Measurements from ENCODE around the gene PJA2. TPM values are rescaled to one million over a fixed set of nuclear protein-coding genes. Genes with fewer than 3 reads are reported as not detected.

PJA2 gene
- total and polyA plus RNA-seq, 2 experiments from 2014 or later = 65.4 to 147 TPM

DNA sequence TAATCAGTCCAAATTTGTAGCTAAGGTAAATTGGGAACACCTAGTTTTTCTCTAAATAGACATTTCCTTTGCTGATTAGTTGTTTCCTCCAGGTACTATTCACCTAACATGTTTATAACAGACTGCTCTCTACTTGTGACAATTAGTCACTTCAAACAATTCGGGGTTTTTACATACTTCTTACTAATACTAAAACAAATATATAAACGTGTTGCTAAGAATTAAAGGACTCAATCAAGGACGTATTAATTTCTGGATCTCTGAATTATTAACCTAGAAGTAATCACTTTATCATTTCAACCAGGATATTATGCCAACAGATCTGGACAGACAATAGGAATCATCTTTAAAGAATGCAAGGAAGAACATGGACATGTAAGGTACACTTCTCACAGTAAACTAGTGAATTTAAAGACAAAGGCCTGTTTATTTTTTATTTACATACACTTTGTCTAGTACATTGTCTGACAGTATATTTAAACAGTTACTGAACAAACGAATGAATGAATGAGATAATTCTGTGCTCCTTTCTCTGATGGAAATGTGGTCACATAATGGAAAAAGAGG, 22.3 kb downstream of the PJA2 start:
- Histone ChIP-seq H2AFZ (no peak overlapping the region), H3K9me2 (replicated peaks; ENCODE audit: insufficient read depth) (no peaks in the 10 kb centered on the region), H3K4me1 (ENCODE audit: insufficient read depth) (no peaks in the 10 kb centered on the region), H3K27me3 (no peaks in the 10 kb centered on the region), H3K27ac (no peak overlapping the region), H3K79me2 (peaks cover 100% of the 10 kb centered on the region), H4K20me1 (ENCODE audit: insufficient read depth, poor library complexity, severe bottlenecking) (peaks cover 96% of the 10 kb centered on the region), H3K4me3 (no peak overlapping the region), H3K36me3 (replicated peaks; ENCODE audit: insufficient read depth, low read depth) (peaks cover 6% of the 10 kb centered on the region), H3K4me2 (no peak overlapping the region), H3K9me3 (ENCODE audit: low read depth) (no peaks in the 10 kb centered on the region)
- 87% methylated on average over 4 of the region's 4 CpGs for WGBS (ENCODE audit: low lambda C conversion rate, missing lambda C conversion rate)
- no peak for DNase-seq (ENCODE audit: low spot score)
- TF ChIP-seq EZH2phosphoT487 (IDR thresholded peaks at IDR 0.05; ENCODE audit: low read depth, severe bottlenecking, unreplicated experiment) = no peak

DNA sequence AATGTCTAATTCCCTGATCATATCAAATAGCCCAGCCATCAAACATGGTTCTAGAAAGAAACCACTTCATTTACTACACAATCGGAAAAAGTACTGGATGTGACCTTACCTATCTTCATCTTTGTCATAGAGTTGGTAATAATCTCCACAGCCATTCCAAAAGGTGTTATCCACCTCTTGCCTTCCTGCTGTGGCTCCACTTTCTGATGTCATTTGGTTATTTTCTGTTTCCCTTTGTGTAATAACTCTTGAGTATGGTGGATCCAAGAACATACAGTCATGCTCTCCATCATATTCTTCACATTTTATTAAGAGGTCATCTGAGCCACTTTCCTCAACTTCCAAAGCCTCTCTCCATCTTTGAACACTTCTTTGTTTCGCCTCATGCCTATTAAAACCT, 31.7 kb downstream of the PJA2 start:
- H3K4me1 ChIP-seq (ENCODE audit: insufficient read depth) = peaks cover 3% of the 10 kb centered on the region
- peaks cover 78% of the 10 kb centered on the region for H3K79me2 ChIP-seq
- H3K9me2 ChIP-seq (replicated peaks; ENCODE audit: insufficient read depth) = no peaks in the 10 kb centered on the region
- WGBS (ENCODE audit: low lambda C conversion rate, missing lambda C conversion rate) = 97% methylated on average over 2 of the region's 2 CpGs
- no peak overlapping the region for H3K27ac ChIP-seq
- H3K4me3 ChIP-seq = no peak overlapping the region
- TF ChIP-seq, protein P1, sequence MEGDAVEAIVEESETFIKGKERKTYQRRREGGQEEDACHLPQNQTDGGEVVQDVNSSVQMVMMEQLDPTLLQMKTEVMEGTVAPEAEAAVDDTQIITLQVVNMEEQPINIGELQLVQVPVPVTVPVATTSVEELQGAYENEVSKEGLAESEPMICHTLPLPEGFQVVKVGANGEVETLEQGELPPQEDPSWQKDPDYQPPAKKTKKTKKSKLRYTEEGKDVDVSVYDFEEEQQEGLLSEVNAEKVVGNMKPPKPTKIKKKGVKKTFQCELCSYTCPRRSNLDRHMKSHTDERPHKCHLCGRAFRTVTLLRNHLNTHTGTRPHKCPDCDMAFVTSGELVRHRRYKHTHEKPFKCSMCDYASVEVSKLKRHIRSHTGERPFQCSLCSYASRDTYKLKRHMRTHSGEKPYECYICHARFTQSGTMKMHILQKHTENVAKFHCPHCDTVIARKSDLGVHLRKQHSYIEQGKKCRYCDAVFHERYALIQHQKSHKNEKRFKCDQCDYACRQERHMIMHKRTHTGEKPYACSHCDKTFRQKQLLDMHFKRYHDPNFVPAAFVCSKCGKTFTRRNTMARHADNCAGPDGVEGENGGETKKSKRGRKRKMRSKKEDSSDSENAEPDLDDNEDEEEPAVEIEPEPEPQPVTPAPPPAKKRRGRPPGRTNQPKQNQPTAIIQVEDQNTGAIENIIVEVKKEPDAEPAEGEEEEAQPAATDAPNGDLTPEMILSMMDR (IDR thresholded peaks at IDR 0.05; ENCODE audit: poor library complexity) = no peak
- TF ChIP-seq EZH2 (IDR thresholded peaks at IDR 0.05; ENCODE audit: borderline replicate concordance) (no peak), EZH2phosphoT487 (IDR thresholded peaks at IDR 0.05; ENCODE audit: low read depth, severe bottlenecking, unreplicated experiment) (no peak)
- DNase-seq (ENCODE audit: low spot score) = no peak
- H3K9me3 ChIP-seq (ENCODE audit: low read depth) = no peaks in the 10 kb centered on the region
- H3K27me3 ChIP-seq = no peaks in the 10 kb centered on the region
- H4K20me1 ChIP-seq (ENCODE audit: insufficient read depth, poor library complexity, severe bottlenecking) = peaks cover 21% of the 10 kb centered on the region
- no peak overlapping the region for H2AFZ ChIP-seq
- H3K36me3 ChIP-seq (replicated peaks; ENCODE audit: insufficient read depth, low read depth) = no peaks in the 10 kb centered on the region
- H3K4me2 ChIP-seq = no peak overlapping the region

DNA sequence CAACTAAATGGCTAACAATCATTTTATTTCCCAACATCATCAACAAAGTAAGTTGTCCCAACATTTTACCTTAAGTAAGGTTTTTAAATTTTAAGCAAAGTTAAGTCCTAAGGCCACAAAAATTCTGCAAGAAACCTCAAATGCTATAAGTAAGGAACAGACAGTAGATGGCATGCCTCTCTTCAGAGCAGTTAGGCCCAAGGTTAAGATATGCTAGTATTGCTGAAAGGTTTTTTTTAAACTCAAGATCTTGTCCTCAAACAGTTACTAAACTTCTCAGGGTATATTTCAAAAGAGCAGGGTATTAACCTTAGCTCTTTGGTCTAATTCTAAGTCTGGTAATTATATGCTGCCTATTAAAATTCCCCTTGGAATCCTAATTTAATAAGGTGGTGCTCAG, 35.1 kb downstream of the PJA2 start:
- H4K20me1 ChIP-seq (ENCODE audit: insufficient read depth, poor library complexity, severe bottlenecking) = peaks cover 16% of the 10 kb centered on the region

DNA sequence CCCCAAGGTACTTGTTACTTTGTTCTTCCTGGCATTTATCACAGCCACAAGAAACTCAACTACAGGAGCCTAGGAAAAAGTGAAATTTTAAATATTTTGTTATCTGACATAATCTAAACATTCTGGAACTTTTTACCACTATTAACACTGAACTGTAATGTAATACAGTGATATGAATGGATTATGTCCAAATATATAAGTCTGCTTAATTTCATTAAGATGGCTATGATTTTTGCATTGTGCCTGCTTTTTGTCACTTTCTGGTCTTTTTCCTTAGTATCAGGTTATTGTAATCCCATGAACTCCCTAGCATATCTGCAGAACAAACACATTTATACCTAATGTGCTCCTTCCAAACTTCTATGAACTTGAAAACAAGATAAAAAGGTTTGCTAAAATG, 35.8 kb downstream of the PJA2 start:
- no peaks in the 10 kb centered on the region for H3K9me2 ChIP-seq (replicated peaks; ENCODE audit: insufficient read depth)
- no peaks in the 10 kb centered on the region for H3K27me3 ChIP-seq
- H3K36me3 ChIP-seq (replicated peaks; ENCODE audit: insufficient read depth, low read depth) = no peaks in the 10 kb centered on the region
- H4K20me1 ChIP-seq (ENCODE audit: insufficient read depth, poor library complexity, severe bottlenecking) = peaks cover 16% of the 10 kb centered on the region
- H3K4me2 ChIP-seq = no peak overlapping the region
- no peak for DNase-seq (ENCODE audit: low spot score)
- TF ChIP-seq, protein P1 (IDR thresholded peaks at IDR 0.05; ENCODE audit: poor library complexity) = no peak
- TF ChIP-seq EZH2 (IDR thresholded peaks at IDR 0.05; ENCODE audit: borderline replicate concordance) (no peak), EZH2phosphoT487 (IDR thresholded peaks at IDR 0.05; ENCODE audit: low read depth, severe bottlenecking, unreplicated experiment) (no peak)
- H3K4me3 ChIP-seq = no peak overlapping the region
- H2AFZ ChIP-seq = no peak overlapping the region
- no peak overlapping the region for H3K27ac ChIP-seq
- peaks cover 81% of the 10 kb centered on the region for H3K79me2 ChIP-seq
- H3K4me1 ChIP-seq (ENCODE audit: insufficient read depth) = peaks cover 3% of the 10 kb centered on the region
- no peaks in the 10 kb centered on the region for H3K9me3 ChIP-seq (ENCODE audit: low read depth)

More for the DNA sequence above, 35.1 kb downstream of the PJA2 start:
- Histone ChIP-seq H3K27me3 (no peaks in the 10 kb centered on the region), H3K4me3 (no peak overlapping the region), H3K27ac (no peak overlapping the region), H3K9me2 (replicated peaks; ENCODE audit: insufficient read depth) (no peaks in the 10 kb centered on the region), H3K79me2 (peaks cover 84% of the 10 kb centered on the region), H3K4me2 (no peak overlapping the region), H2AFZ (no peak overlapping the region), H3K36me3 (replicated peaks; ENCODE audit: insufficient read depth, low read depth) (no peaks in the 10 kb centered on the region), H3K9me3 (ENCODE audit: low read depth) (no peaks in the 10 kb centered on the region), H3K4me1 (ENCODE audit: insufficient read depth) (peaks cover 3% of the 10 kb centered on the region)
- DNase-seq (ENCODE audit: low spot score) = no peak
- no peak for TF ChIP-seq EZH2 (IDR thresholded peaks at IDR 0.05; ENCODE audit: borderline replicate concordance)
- TF ChIP-seq, protein P1 (IDR thresholded peaks at IDR 0.05; ENCODE audit: poor library complexity) = peak; percentile 22
- TF ChIP-seq EZH2phosphoT487 (IDR thresholded peaks at IDR 0.05; ENCODE audit: low read depth, severe bottlenecking, unreplicated experiment) = no peak

Measured in hepatocyte (in vitro differentiated cells).